ENCODE results near the gene DLX2.

DLX2 gene

GRCh38 chr2:172087207-172087779 lies 15.4 kb downstream of the DLX2 start:
- DNase-seq: no peak
- in situ Hi-C loops (cut with HindIII; ENCODE audit: low pct_ligation_motif_present, low pct_unique_long_range_greater_than_20kb, low sequenced_read_pairs): no loop called here

- in situ Hi-C loops (cut with HindIII; ENCODE audit: low pct_ligation_motif_present, low pct_unique_long_range_greater_than_20kb, low sequenced_read_pairs): no loop called here
- no peak for DNase-seq
Observed at GRCh38 chr2:172086241-172087206, 16.2 kb downstream of the DLX2 start.

DNA sequence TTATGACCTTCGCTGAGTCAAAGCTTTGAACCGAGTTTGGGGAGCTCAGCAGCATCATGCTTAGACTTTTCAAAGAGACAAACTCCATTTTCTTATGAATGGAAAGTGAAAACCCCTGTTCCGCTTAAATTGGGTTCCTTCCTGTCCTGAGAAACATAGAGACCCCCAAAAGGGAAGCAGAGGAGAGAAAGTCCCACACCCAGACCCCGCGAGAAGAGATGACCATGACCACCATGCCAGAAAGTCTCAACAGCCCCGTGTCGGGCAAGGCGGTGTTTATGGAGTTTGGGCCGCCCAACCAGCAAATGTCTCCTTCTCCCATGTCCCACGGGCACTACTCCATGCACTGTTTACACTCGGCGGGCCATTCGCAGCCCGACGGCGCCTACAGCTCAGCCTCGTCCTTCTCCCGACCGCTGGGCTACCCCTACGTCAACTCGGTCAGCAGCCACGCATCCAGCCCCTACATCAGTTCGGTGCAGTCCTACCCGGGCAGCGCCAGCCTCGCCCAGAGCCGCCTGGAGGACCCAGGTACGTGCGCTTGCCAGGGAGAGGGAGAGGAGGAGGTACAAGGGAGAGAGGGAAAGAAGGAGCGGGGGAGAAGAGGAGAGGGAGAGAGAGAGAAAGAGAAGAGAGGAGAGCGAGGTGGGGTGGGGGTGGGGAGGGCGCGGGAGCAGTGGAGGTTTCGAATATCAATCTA lies 17.1 kb downstream of the DLX2 start, which contains the start of gene DLX1:
DLX1 (plus strand) TSS at position 48 of the 700 bp plus-strand sequence; CDS start at position 219, 171 bp downstream.
- no peak for DNase-seq
- in situ Hi-C loops (cut with HindIII; ENCODE audit: low pct_ligation_motif_present, low pct_unique_long_range_greater_than_20kb, low sequenced_read_pairs): no loop called here

DNA sequence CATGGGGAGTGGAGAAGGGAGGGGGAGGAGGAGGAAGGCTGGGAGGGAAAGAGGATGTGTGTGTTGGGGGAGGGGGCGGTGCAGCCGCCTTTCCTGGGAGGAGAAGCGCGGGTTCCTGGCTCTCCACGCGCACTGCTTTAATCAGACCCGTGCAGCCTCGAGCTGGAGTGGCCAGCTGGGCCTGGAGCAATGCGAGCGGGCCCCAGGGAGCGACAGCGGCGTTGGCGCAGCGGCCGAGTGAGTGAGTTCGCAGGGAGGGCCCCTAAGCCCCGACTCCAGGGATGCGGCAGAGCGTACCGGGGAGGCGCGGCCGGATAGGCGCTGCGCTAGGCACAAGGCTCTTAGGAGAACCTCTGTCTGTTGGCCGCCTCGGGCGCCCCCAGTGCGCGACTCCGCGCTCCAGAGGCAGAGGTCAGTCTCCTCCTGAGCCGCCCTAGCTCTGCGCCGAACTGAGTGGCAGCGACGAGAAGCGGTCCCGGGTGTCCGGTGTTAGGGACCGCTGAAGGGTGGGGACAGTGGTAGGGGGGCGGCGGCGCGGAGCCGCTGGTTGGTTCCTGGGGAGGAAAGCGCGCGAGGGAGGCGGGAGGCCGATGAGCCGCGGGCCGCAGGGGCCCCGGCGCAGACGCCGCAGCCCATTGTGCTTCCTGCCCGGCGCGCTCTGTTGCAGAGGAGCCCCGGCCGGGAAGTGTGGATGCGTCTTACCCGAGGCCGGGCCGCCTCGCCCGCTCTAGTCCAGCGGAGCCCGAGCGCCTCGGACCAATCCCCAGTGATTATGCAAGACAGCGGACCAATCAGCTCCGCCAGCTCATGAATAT lies 17.8 kb downstream of the DLX2 start:
- in situ Hi-C loops (cut with HindIII; ENCODE audit: low pct_ligation_motif_present, low pct_unique_long_range_greater_than_20kb, low sequenced_read_pairs): no loop called here
- peak; percentile 97 for DNase-seq

DNA sequence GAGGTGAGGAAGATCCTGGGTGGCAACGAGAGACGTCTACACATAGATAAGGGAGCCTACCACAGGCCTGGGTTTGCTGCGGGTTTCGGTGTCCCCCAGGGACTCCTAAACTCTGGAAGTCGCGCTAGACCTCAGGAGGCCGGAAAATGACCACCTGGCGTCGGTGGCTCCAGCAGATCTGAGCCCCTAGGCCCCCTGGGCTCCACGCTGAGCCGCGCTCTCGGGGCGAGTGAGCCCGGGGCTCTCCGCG lies 18.4 kb downstream of the DLX2 start:
- peak; percentile 56 for DNase-seq
- in situ Hi-C loops (cut with HindIII; ENCODE audit: low pct_ligation_motif_present, low pct_unique_long_range_greater_than_20kb, low sequenced_read_pairs): no loop called here

DNA sequence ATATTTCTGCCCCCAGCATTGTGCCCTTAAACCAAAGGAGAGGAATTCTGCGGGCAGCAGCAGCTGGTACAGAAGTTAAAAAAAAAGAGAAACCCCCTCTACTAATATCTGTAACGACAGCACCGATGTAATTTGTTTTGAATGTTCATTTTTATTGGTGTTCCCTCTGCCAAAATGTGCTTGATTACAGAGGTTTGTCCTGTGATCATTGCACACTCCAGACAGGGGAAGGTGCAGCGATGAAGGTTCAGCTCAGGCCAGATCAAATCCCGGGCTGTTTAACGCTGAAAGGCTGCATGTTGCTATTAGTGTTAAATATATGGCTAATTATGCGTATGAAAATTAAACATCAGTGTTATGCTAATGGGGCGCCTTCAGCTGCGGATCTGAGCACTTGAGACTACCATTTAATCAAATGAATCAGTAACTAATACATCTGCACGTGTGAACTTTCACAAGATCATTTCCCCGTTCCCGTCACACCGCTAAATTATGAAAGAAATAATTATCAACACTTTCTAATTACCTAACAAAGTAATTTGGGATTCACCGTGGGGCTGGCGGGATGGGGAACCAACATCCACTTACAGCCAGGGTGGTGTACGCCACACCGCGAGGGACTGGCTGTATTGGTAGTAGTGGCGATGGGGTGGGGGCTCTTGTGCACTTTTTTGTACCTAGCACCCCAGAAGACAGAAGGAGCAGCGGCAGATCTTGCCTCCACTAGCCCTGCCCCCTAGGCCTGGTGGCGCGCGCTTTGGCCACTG lies 18.9 kb downstream of the DLX2 start:
- in situ Hi-C loops (cut with HindIII; ENCODE audit: low pct_ligation_motif_present, low pct_unique_long_range_greater_than_20kb, low sequenced_read_pairs): no loop called here
- no peak for DNase-seq

GRCh38 chr2:172082944-172083627 lies 19.6 kb downstream of the DLX2 start:
- no peak for DNase-seq
- in situ Hi-C loops (cut with HindIII; ENCODE audit: low pct_ligation_motif_present, low pct_unique_long_range_greater_than_20kb, low sequenced_read_pairs): no loop called here

- no peak for DNase-seq
- in situ Hi-C loops (cut with HindIII; ENCODE audit: low pct_ligation_motif_present, low pct_unique_long_range_greater_than_20kb, low sequenced_read_pairs): no loop called here
Observed at GRCh38 chr2:172082105-172082943, 20.4 kb downstream of the DLX2 start.

GRCh38 chr2:172081221-172082022 lies 21.3 kb downstream of the DLX2 start:
- in situ Hi-C loops (cut with HindIII; ENCODE audit: low pct_ligation_motif_present, low pct_unique_long_range_greater_than_20kb, low sequenced_read_pairs): no loop called here
- DNase-seq: no peak

- DNase-seq: no peak
- in situ Hi-C loops (cut with HindIII; ENCODE audit: low pct_ligation_motif_present, low pct_unique_long_range_greater_than_20kb, low sequenced_read_pairs): no loop called here
Observed at GRCh38 chr2:172080641-172081220, 22.0 kb downstream of the DLX2 start.

- no peak for DNase-seq
- in situ Hi-C loops (cut with HindIII; ENCODE audit: low pct_ligation_motif_present, low pct_unique_long_range_greater_than_20kb, low sequenced_read_pairs): no loop called here
Observed at GRCh38 chr2:172079838-172080640, 22.7 kb downstream of the DLX2 start.

DNA sequence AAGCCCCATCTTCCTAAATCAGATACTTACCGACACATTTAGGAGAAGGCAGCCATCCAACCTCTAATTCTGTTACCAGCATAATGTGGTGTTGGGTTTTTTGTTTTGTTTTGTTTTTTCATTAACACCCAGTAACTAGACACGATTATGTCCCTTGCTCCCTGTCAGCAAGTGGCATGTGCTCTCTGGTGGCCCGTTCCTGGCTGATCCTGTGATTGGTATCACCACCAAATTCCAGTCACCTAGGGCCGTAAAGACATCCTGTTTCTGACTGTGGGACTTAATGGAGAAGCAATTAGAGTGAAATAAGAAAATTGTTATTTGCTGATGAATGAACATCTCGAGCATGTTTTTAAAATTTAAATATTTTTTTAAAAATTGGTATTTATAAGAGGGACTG lies 23.3 kb downstream of the DLX2 start:
- in situ Hi-C loops (cut with HindIII; ENCODE audit: low pct_ligation_motif_present, low pct_unique_long_range_greater_than_20kb, low sequenced_read_pairs): no loop called here
- no peak for DNase-seq

- in situ Hi-C loops (cut with HindIII; ENCODE audit: low pct_ligation_motif_present, low pct_unique_long_range_greater_than_20kb, low sequenced_read_pairs): no loop called here
- no peak for DNase-seq
Observed at GRCh38 chr2:172074254-172074653, 28.4 kb downstream of the DLX2 start.

GRCh38 chr2:172073518-172073917 lies 29.2 kb downstream of the DLX2 start:
- in situ Hi-C loops (cut with HindIII; ENCODE audit: low pct_ligation_motif_present, low pct_unique_long_range_greater_than_20kb, low sequenced_read_pairs): no loop called here
- DNase-seq: no peak

- no peak for DNase-seq
- in situ Hi-C loops (cut with HindIII; ENCODE audit: low pct_ligation_motif_present, low pct_unique_long_range_greater_than_20kb, low sequenced_read_pairs): no loop called here
Observed at GRCh38 chr2:172072706-172073105, 30.0 kb downstream of the DLX2 start.

Measured in ACHN (cell line).